ENCODE measurements around the gene GGACT.
A peak's percentile ranks its signal among the peaks of the same experiment; 100 is the strongest.

The GGACT gene

GRCh38 chr13:100546713-100547405 is 41.7 kb downstream of the GGACT start:
- no peak for DNase-seq

DNA sequence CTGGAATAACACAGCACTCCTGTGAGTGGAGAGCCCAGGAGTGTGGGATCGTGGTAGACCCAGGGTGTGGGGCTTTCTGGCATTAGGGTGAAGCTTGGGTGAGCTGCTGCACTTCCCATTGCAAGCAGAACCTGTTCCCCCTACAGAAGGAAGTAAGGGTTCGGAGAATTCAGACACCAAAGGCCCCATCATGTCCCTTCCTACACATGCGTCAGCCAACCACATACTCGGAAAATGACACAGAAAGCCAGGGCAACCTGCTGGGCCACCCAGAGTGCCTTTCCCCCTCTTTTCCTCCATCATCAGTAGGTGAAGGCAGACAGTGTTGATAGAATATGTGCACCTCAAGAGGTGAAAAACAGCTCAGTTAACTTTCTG is 42.9 kb downstream of the GGACT start:
- DNase-seq = no peak

DNA sequence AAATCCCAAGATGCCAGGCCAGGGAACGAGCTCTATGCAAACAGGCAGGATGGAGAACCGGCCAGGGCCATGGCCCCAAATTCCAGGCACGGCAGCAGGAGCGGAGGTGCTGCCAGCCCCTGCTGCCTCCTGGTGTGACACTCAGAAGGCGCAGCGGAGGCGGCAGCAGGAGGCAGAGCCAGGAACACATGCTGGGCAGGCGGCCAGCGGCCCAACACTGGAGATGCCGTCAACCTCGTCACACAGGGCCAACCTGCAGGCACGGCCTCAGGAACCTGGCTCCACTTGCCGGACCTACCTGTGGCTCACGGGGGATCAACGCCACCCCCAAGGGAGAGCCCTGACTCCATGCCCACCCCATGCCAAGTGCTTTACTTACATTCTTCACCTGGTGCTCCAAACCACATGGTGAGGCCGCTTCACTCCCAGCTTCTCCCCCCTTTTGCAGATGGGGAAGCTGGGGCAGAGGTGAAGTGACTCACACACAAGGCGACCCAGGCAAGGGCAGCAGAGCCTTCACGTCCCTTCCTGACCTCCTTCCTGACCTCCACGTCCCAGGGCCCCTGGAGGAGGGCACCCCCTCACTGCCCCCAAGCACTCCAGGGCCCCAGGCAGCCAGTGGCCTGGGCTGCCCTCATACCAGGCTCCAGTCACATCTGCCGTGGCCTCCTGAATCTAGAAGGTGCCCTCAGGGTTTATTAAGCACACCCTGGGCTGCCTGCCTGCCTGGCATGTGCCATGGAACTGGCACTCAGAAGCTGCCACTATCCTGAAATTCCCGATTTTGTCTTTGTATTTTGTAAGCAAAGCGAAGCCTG is 43.5 kb downstream of the GGACT start:
- no peak for DNase-seq

DNA sequence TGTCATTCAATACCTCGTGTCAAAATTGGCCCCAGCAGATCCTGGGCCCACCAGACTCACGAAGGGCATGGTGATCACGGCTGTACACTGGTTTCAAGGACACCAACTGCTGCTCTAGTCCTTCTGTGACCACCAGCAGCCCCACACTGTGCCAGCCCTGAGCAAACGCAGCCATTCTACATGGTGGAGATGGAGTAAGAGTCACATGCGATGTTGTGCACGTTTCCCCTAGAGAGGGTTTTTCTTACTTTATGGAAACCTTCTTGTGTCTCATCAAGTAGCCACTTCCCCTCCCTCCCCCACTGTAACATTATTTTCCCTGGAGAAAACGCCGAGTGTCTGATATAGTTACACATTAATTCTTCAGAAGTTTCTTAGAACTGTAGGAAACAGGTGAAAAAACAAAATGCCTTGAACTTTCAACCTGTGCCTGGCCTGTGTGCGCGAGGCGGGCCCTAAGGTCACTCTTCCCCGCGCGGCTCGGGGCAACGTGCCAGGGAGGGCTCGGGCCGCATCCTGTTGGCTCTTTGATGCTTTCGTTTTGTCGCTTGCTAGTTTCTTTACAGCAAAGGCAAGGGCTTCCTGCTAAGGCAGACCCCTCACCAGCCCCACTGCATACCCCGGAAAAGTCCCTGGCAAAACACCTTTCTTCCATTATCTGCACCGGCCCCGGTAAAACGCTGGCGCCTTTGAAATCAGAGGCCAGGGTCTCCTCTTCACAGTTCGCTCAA is 44.6 kb downstream of the GGACT start:
- DNase-seq = no peak

DNA sequence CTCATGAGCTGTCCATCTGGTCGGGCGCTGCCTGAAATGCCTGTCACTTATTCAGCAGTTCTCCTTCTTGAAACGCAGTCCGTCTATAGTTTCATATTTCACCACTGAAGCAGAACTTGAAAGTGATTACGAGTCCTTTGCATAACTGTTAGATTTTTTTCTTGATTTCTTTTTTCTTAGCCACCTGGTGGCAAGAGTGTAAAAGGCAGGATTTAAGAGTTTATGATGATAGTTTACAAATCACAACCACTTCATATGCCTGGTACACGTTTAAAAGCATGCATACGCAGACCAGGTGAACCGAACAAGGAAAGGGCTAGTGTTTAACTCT is 45.8 kb downstream of the GGACT start:
- no peak for DNase-seq

DNA sequence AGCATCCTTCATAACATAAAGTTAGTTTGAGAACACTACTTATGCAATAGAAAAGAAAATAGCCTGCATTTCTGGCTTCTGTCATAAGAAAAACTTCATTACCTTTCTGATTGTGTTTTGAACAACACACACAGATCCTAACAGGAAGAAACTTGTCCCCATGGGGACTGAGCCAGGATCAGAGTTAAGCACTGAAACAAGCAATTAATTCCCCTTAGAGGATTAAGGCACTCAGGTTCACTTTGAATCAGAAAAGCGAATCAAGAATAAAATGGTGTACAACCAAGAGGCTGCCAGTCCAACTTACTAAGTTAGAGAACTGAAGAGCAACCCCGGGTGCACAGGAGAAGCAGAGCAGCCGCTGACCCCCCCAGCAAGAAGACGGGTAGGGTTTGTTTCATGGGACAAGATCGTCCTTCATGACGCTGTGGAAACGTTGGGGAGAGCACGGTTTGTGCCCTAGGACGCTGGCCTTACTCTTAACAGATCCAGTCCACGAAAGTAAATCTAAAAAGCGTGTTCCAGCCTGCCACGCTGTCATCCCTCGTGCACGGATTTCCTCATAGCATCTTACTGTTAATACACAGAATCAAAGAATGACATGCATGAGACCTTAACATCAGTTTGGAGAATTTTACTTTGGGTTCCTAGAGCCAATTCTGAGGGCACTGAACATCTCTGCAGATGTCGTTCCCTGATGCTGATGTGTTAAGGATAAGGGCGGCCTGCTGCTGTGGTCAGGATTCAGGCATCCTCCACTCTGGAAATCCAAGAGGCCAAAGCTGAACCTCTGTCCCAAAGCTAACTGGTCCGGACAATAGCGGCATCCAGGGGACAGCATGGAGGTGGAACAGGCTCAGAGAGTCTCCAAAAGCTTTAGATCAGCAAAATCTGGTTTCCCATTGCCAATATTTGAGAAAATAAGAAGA is 46.4 kb downstream of the GGACT start:
- no peak for DNase-seq

DNA sequence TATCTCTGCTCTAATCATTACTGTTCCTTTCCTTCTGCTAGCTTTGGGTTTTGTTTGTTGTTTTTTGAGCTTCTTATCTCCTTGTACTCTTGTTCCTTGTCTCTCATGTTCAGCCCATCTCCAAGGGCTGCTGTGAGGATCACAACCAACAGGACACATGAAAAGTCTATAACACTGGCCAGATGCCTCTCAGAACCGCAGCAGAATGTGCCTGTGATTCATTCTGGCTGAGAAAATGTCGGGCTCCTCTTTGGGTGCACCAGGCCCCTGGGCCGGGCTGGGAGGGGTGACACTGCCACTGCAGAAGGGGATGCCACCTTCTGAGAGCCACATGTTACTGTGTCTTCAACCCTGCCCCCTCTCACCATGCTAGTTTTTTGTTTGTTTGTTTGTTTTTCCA is 48.0 kb downstream of the GGACT start:
- DNase-seq = no peak

GRCh38 chr13:100537951-100538462 is 50.6 kb downstream of the GGACT start:
- DNase-seq = no peak

- no peak for DNase-seq
These were observed 51.1 kb downstream of the GGACT start for GRCh38 chr13:100537486-100537885.

GRCh38 chr13:100536643-100537180 is 51.9 kb downstream of the GGACT start:
- no peak for DNase-seq

- no peak for DNase-seq
These were observed 53.0 kb downstream of the GGACT start for GRCh38 chr13:100535426-100536135.

DNA sequence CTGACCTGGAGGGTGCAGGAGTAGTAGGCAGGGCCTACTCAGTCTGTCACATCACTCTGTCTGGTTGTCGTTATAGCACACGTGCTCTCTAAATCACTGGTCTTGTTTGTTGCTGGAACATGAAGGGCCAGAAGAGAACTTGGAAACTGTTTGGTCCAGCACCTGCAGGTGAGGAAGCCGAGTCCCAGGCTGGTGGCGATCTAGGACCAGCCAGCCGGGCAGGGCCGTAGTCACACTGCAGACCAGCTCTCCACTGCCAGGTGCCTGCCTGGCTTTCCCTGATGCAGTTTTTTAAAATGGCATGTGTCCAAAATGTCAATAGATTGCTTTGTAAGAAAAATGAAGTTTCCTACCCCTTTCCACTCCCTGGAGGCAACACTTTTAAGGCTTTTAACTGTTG is 53.7 kb downstream of the GGACT start:
- DNase-seq = no peak

GRCh38 chr13:100534147-100534843 is 54.3 kb downstream of the GGACT start:
- no peak for DNase-seq

DNA sequence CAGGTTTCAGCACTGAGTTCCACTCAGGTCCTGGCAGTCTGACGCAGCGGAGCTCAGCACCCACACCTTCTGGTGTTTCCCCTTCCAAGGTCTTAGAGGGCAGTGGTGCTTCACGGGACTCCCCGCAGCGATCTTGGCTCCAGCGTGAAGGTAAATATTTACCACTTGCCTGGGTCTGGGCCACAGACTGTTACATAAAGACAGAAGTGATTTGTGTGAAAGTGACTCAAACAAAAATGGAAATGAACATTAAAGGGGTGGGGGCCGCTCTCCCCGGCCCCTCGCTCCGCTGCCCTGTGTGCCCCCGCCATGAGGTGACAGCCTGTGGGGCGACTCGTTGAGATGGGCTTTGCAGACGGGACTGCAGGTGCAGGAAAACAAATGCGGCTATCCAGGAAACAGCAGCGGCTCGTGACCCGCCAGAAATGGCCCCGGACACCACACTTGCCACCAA is 55.0 kb downstream of the GGACT start:
- no peak for DNase-seq

GRCh38 chr13:100532836-100533435 is 55.7 kb downstream of the GGACT start:
- DNase-seq = no peak

DNA sequence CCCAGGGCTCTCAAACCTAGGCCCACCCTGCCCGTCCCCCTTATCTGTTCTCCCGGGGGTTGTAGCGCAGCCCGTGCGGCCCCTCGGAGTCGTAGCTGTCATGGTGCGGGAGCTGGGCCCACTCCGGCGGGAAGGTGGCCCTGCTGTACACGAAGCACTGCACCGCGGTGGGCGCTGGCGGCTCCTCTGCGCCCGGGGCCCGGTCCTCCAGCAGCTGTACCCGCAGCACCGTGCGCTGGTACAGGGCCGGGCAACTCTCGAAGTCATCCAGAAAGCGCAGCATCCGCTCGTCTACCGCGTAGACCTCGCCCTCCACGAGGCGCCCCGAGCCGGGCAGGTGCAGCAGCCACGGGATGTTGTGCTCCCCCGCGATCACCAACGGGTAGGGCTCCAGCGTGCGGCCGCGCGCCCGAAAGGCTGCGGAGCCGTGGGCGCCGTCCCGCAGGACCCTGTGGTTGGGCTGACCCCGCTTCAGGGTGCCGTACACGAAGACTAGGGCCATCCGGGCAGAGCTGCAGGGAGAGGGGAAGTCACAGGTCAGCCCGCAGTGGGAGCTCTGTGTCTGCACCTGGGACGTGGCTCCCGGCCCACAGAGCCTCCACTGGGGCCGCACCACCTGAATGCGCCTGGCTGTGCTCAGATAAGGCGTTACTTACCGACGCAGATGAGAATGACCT is 56.4 kb downstream of the GGACT start:
- DNase-seq = no peak

- DNase-seq = peak; percentile 43
These were observed 57.8 kb downstream of the GGACT start for GRCh38 chr13:100530671-100531213.

GRCh38 chr13:100529666-100530377 is 58.8 kb downstream of the GGACT start:
- DNase-seq = no peak

DNA sequence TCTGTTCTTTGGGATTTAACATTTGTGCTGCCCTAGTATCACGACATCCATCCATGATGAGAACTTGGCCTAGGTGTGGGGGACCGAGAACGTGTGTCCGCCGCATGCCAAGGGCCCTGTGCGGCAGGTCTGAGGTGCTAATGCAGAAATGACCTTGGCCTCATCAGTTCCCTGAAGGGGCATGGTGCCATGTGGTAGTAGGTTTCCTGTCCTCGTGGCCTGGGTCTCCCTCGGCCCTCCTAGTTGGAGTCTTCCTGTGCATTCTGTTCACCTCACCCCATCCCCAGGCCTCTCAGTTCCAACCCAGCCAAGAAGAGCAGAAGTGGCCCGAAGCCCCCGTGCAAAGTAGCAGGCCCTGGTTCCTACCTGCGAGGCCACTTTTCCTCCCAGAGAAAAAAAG is 59.8 kb downstream of the GGACT start:
- DNase-seq = no peak
